GM23338 (cell line): ENCODE results near the gene MYH15. TPM values are rescaled to one million over a fixed set of nuclear protein-coding genes. Genes with fewer than 3 reads are reported as not detected.

ENCODE experiments used
- ATAC-seq: fragments of 200-7000 bp; cut with Tn5 transposase; 3 replicates; pipeline ENCODE4 v1.9.1; 2020
- DNase-seq: peaks from one replicate; pipeline ENCODE4 v3.0.0-alpha.2; 2015; ENCODE audit warnings: low spot score
- H2AFZ ChIP-seq: fragments of 200-600 bp; sonication (generic); 2 replicates; pipeline ENCODE4 v1.8.0; 2016; ENCODE audit warnings: antibody characterized with exemption, mild to moderate bottlenecking, moderate library complexity
- H3F3A ChIP-seq: fragments of 200-600 bp; sonication (generic); replicated peaks from 2 replicates; pipeline ENCODE4 v1.8.0; 2017; ENCODE audit warnings: antibody characterized with exemption, mixed run types, low read depth
- H3K27ac ChIP-seq: fragments of 200-600 bp; sonication (generic); 2 replicates; pipeline ENCODE4 v1.6.1; 2016; ENCODE audit warnings: low read depth
- H3K27me3 ChIP-seq: fragments of 200-600 bp; sonication (generic); 2 replicates; pipeline ENCODE4 v1.8.0; 2016; ENCODE audit warnings: mild to moderate bottlenecking, mixed run types, moderate library complexity; ENCODE audit not compliant: insufficient read depth
- H3K36me3 ChIP-seq: fragments of 200-600 bp; sonication (generic); 2 replicates; pipeline ENCODE4 v1.8.0; 2016; ENCODE audit warnings: mild to moderate bottlenecking; ENCODE audit not compliant: insufficient read depth
- H3K4me1 ChIP-seq: fragments of 200-600 bp; sonication (generic); 2 replicates; pipeline ENCODE4 v1.8.0; 2016; ENCODE audit warnings: mild to moderate bottlenecking, moderate library complexity; ENCODE audit not compliant: insufficient read depth
- H3K4me2 ChIP-seq: fragments of 200-600 bp; sonication (generic); 2 replicates; pipeline ENCODE4 v1.7.1; 2017; ENCODE audit warnings: mixed run types
- H3K4me3 ChIP-seq: fragments of 200-600 bp; sonication (generic); 2 replicates; pipeline ENCODE4 v1.6.1; 2016; ENCODE audit warnings: mixed run types
- H3K79me2 ChIP-seq: fragments of 200-600 bp; sonication (generic); replicated peaks from 2 replicates; pipeline ENCODE4 v1.8.0; 2017; ENCODE audit warnings: mild to moderate bottlenecking; ENCODE audit not compliant: insufficient read depth
- H3K9me2 ChIP-seq: fragments of 200-600 bp; sonication (generic); 2 replicates; pipeline ENCODE4 v1.8.0; 2017; ENCODE audit not compliant: insufficient read depth
- H4K20me1 ChIP-seq: fragments of 200-600 bp; sonication (generic); replicated peaks from 2 replicates; pipeline ENCODE4 v1.8.0; 2017; ENCODE audit warnings: mild to moderate bottlenecking; ENCODE audit not compliant: insufficient read depth
- H3K27ac Mint-ChIP-seq: 2 replicates; pipeline ENCODE4 v1.8.0; 2020; ENCODE audit warnings: inconsistent platforms, mild to moderate bottlenecking, moderate library complexity, mixed read lengths
- H3K27me3 Mint-ChIP-seq: 3 replicates; pipeline ENCODE4 v1.8.0; 2022; ENCODE audit warnings: low read depth, mild to moderate bottlenecking, moderate library complexity, mixed read lengths, inconsistent platforms; ENCODE audit not compliant: insufficient read depth, poor library complexity
- H3K36me3 Mint-ChIP-seq: 3 replicates; pipeline ENCODE4 v1.8.0; 2021; ENCODE audit warnings: low read depth, mild to moderate bottlenecking, inconsistent platforms, moderate library complexity, mixed read lengths
- H3K4me1 Mint-ChIP-seq: 3 replicates; pipeline ENCODE4 v1.8.0; 2020; ENCODE audit warnings: mild to moderate bottlenecking, inconsistent platforms, mixed read lengths
- H3K4me3 Mint-ChIP-seq: 3 replicates; pipeline ENCODE4 v1.8.0; 2021; ENCODE audit warnings: moderate library complexity, mild to moderate bottlenecking, inconsistent platforms, mixed read lengths
- H3K9me3 Mint-ChIP-seq: 3 replicates; pipeline ENCODE4 v1.8.0; 2020; ENCODE audit warnings: moderate library complexity, mild to moderate bottlenecking, inconsistent platforms, mixed read lengths
- CREB1 ChIP-seq: fragments of 250-450 bp; sonication (Bioruptor Pico); IDR thresholded peaks from 2 replicates; pipeline ENCODE4 v1.5.0; 2020; ENCODE audit warnings: low read depth, mild to moderate bottlenecking, moderate library complexity
- CTCF ChIP-seq, 2 experiments: fragments of 200-600 bp in 1 of 2; sonication (generic) in 1 of 2; conservative IDR thresholded peaks; 2 replicates each; pipeline versions ENCODE4 v1.5.1 to v1.6.1; 2016 to 2017; ENCODE audit warnings: antibody characterized with exemption in 2 of 2, low read depth in 2 of 2, mild to moderate bottlenecking in 2 of 2, moderate library complexity in 1 of 2
- ETS1 ChIP-seq: IDR thresholded peaks from 2 replicates; pipeline ENCODE4 v1.6.1; 2016; ENCODE audit warnings: antibody characterized with exemption
- EZH2 ChIP-seq: fragments of 200-600 bp; sonication (generic); IDR thresholded peaks from one replicate; pipeline ENCODE4 v1.8.0; 2017; ENCODE audit warnings: antibody characterized with exemption, mild to moderate bottlenecking, low read depth; ENCODE audit not compliant: unreplicated experiment
- EZH2phosphoT487 ChIP-seq: fragments of 200-600 bp; sonication (generic); IDR thresholded peaks from one replicate; pipeline ENCODE4 v1.8.1; 2018; ENCODE audit warnings: antibody characterized with exemption; ENCODE audit not compliant: unreplicated experiment
- JUNB ChIP-seq: IDR thresholded peaks from one replicate; pipeline ENCODE4 v1.6.1; 2016; ENCODE audit warnings: antibody characterized with exemption; ENCODE audit not compliant: unreplicated experiment
- NANOG ChIP-seq: IDR thresholded peaks from 2 replicates; pipeline ENCODE4 v1.6.1; 2016; ENCODE audit warnings: antibody characterized with exemption, borderline replicate concordance
- POLR2AphosphoS5 ChIP-seq: IDR thresholded peaks from 2 replicates; pipeline ENCODE4 v1.6.1; 2016; ENCODE audit warnings: antibody characterized with exemption, low read depth
- REST ChIP-seq: IDR thresholded peaks from one replicate; pipeline ENCODE4 v1.6.1; 2018; ENCODE audit warnings: antibody characterized with exemption; ENCODE audit not compliant: unreplicated experiment
- STAT1 ChIP-seq: IDR thresholded peaks from one replicate; pipeline ENCODE4 v1.6.1; 2016; ENCODE audit warnings: antibody characterized with exemption; ENCODE audit not compliant: unreplicated experiment
- ZNF114 ChIP-seq: fragments of 250-450 bp; sonication (Bioruptor Pico); IDR thresholded peaks from 2 replicates; pipeline ENCODE4 v1.5.0; 2020; ENCODE audit warnings: mild to moderate bottlenecking, moderate library complexity
- ZNF331 ChIP-seq: fragments of 250-450 bp; sonication (Bioruptor Pico); IDR thresholded peaks from 2 replicates; pipeline ENCODE4 v1.5.0; 2020; ENCODE audit warnings: low read depth, mild to moderate bottlenecking, moderate library complexity
- ZNF462 ChIP-seq: fragments of 250-450 bp; sonication (Bioruptor Pico); IDR thresholded peaks from 2 replicates; pipeline ENCODE4 v1.5.0; 2020; ENCODE audit warnings: mild to moderate bottlenecking, moderate library complexity
- polyA plus RNA-seq: library from polyadenylated mRNA; unstranded; fragments of >200 nt; fragmentation: Nextera tagmentation; extraction: Ambion mirVana; gene quantifications from 2 replicates; pipeline ENCODE4 v1.2.1, GENCODE V29; 2016
- total RNA-seq: library from RNA; depleted of rRNA; stranded (reverse); fragments of >200 nt; shearing (Covaris generic); gene quantifications from 2 replicates; pipeline ENCODE4 v1.2.3, GENCODE V29; 2014

Gene MYH15
- total and polyA plus RNA-seq, 2 experiments from 2014 or later, result 0.07 TPM; not detected in 1

GRCh38 chr3:108469126-108469525, 41.3 kb downstream of the MYH15 start:
- Mint-ChIP-seq H3K36me3 (no peaks in the 10 kb centered on the region), H3K4me1 (peaks cover 14% of the 10 kb centered on the region; the same call in 2 of the 3 replicates), H3K4me3 (no peak overlapping the region), H3K27ac (no peak overlapping the region), H3K9me3 (no peaks in the 10 kb centered on the region), H3K27me3 (no peaks in the 10 kb centered on the region)
- Histone ChIP-seq H2AFZ (no peak overlapping the region), H3K4me2 (no peak overlapping the region), H3K4me1 (0 out of 2 replicates have a peak, but pooled peaks cover 3% of the 10 kb centered on the region), H3K27me3 (no peaks in the 10 kb centered on the region), H3K36me3 (no peaks in the 10 kb centered on the region), H3F3A (no peaks in the 10 kb centered on the region), H3K27ac (no peak overlapping the region), H4K20me1 (no peaks in the 10 kb centered on the region), H3K9me2 (no peaks in the 10 kb centered on the region), H3K79me2 (no peaks in the 10 kb centered on the region), H3K4me3 (no peak overlapping the region)
- no peak for TF ChIP-seq CTCF (conservative IDR thresholded peaks at IDR 0.05; ENCODE audit: low read depth in 2 of 2)
- TF ChIP-seq JUNB, result no peak
- no peak for TF ChIP-seq ETS1
- TF ChIP-seq POLR2AphosphoS5, result no peak
- TF ChIP-seq NANOG, result no peak
- TF ChIP-seq CREB1, result no peak
- TF ChIP-seq REST, result no peak
- no peak for TF ChIP-seq EZH2
- no peak for TF ChIP-seq EZH2phosphoT487
- TF ChIP-seq ZNF462, result no peak
- no peak for TF ChIP-seq ZNF114
- TF ChIP-seq STAT1, result no peak
- no peak for TF ChIP-seq ZNF331 (CRISPR knock-in tag)
- ATAC-seq, result no peak
- no peak for DNase-seq
